RCC 7860 (cell line): ENCODE results near the gene PLEKHA6.

Experiments
- DNase-seq: peaks from one replicate; pipeline ENCODE4 v3.0.0-alpha.2; 2015; ENCODE audit warnings: low spot score
- FAIRE-seq: peaks from 2 replicates; lab custom pipeline; 2012; peaks lifted over from hg19 to GRCh38; lab: Jason Lieb, UNC

PLEKHA6 gene

GRCh38 chr1:204169858-204170257 lies 189.9 kb downstream of the PLEKHA6 start:
- FAIRE-seq (no peak), DNase-seq (no peak)
